Activated CD4-positive, alpha-beta T cell treated with anti-CD3 and anti-CD28 coated beads, Interleukin-2, Interleukin-6, amounts not matched to agents 100 ng/mL and 50 ng/mL, durations not matched to agents 16 hours and 8 hours (primary cell): ENCODE data around the gene ARHGEF10L.

Experiments
- DNase-seq: peaks from one replicate; pipeline ENCODE4 v3.0.0-alpha.2; 2020

Gene ARHGEF10L

DNA sequence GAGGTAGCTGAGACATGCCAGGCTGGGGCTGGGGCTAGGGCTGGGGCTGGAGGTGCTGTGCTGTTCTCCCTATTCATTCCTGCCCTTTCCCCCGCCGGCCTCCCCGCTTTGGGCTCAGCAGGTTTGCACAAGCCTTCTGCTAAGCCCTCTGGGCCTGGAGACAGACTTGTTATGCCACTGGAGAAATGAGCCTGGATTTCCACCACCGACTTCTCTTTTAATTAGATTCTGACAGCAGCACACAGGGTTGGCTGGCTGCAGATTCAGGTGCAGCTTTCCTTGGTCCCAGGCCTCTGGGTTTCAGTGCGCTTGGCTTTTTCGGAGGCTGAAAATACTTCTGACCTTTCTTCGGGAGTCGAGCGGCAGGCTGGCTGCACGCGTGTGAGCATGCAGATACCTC is 144.1 kb downstream of the ARHGEF10L start:
- no peak for DNase-seq

DNA sequence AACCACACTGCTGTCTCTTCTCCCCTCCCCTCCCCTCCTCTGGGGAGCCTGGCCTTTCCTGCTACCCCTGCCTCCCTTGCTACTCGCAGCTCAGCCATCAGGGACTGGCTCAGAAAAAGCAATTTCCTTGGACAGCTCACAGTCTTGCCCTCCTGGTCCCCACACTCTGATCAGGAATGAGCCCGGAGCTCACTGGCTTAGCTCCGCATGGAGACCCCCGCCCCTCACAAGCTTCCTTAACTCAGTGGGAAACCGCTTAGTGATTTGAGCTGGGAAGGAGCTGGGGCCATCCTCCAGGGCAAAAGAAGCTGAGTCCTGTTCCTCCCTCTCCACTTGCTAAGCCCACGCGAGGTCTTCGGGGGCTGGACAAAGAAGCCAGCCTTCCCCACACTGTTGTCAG is 145.3 kb downstream of the ARHGEF10L start:
- no peak for DNase-seq

DNA sequence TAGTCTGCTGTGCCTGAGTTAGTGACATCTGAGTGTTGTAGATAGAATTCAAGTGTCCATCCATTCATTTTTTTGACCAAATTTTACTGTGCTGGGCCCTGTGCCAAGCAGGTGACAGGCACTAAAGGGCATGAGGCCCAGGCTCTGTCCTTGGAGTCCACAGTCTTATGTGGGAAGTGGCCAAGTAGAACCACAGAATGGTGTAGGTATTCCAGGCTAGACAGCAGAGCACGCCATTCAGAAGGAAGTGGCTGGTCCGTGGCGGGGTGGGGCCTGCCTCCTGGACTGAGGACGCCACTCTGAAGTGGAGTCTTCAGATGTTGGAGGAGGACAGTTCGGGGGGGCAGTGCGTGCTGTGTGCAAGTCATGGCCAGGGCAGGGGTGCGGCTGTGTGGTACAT is 146.8 kb downstream of the ARHGEF10L start:
- DNase-seq: no peak

DNA sequence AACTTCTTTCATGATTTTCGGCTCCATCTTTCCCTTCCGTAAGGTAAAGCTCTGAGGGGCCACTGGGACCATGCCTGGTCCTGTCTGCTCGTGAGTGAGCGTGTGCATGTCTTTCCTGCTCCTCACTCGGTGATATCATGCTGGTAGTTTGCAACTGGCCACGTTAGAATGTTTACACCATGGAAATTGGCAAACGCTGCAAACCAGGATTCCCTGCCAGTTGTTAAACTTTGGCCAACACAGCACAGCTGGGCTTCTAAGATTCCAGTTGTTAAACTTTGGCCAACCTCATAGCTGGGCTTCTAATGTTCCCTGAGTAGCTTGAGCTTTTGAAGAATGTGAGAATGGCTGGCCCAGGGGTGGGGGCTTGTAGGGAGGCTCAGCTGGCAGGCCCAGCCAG is 147.6 kb downstream of the ARHGEF10L start:
- DNase-seq: no peak

DNA sequence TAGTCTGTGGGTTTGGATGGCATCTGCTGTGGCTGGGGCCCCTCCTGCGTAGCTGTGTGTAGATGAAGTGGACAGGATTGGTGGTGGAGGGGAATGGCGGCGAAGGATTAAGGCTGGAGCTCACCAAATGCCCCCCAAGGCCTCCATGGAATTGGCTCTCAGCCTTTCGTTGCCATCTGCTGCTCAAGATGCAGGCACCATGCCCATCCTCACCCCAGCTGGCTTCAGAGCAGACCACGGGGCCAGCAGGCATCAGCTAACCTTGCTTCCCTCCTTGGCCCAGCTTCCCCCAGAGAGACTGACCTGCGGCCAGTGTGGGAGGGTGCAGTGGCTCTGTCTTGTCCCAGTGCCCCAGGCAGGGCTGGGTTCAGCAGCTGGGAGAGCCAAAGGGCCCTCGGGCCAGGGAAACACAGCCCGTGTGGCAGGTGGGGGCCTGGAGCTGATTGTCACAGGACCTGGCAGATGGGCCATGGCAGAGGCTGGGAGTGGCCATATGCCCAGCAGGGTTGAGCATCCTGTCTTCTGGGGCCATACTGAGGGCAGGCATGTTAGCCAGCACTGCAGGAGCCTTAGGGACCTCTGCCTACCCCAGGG is 148.8 kb downstream of the ARHGEF10L start:
- no peak for DNase-seq

DNA sequence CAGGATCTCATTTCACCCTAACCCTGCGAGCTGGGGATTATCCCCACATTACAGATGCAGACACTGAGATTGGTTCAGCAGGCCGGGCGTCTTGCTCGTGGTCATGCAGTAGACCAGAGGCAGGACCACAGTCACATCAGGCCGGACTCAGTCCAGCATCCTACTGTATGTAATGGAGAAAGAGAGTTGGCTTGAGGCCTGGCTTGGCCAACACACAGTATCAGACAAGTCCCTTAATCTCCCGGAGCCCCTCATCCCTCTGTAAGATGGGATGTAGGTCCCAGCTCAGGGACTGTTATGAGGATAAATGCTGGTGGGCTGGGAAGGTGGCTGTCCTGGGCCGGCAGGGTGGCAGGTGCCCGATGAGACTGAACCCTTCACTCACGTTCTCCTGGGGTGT is 149.5 kb downstream of the ARHGEF10L start:
- DNase-seq: no peak

DNA sequence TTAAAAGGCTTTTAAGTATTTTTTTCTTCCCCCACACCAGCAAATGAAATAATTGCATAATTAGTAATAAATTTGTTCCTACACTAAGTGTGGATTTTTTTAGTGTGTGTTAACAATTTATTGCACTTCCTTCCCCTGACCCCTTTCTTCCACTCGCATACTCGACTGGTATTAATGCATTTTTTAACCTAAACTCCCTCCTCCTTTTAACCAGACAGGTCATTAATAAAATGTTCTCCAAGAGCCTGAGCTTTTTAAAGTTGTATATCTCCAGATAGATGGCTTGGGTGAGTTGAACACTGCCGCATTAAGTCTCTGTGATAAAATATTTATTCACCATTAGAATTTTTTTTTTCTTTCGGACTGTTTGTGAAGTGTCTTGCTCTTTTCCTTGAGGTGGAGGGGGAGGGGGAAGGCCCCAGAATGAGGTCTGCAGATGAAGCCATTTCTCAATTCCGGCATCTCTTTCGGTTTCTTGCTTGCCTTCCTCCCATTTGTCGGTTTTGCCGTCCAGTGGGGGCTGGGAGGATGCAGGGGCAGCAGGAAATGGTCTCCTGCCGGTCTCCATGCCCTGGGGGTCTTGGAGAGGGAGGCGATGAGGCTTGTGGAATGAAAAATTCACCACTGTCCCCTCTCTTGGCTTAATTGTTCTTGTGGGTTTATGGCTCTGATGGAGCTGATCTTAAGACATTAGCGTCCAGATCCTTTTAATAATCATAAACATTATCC is 151.6 kb downstream of the ARHGEF10L start:
- DNase-seq: no peak

DNA sequence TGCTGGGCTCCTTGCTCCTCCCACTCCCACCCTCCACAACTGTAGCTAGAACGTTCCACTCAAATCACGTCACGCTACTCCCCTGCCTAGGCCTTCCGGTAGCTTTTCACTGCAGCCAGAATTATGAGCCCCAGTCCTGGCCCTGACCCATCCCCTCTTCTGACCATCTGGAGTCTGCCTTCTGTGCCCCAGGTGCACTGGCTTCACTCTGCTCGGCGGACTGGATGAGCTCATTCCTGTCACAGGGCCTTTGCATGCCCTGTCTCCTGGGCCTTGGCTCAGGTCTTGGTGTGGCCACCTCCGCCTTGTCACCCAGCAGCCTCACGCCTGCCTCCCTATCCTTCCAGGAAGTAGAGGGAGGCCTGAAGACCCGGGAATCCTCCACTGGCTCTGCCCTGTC is 153.1 kb downstream of the ARHGEF10L start:
- DNase-seq: no peak

DNA sequence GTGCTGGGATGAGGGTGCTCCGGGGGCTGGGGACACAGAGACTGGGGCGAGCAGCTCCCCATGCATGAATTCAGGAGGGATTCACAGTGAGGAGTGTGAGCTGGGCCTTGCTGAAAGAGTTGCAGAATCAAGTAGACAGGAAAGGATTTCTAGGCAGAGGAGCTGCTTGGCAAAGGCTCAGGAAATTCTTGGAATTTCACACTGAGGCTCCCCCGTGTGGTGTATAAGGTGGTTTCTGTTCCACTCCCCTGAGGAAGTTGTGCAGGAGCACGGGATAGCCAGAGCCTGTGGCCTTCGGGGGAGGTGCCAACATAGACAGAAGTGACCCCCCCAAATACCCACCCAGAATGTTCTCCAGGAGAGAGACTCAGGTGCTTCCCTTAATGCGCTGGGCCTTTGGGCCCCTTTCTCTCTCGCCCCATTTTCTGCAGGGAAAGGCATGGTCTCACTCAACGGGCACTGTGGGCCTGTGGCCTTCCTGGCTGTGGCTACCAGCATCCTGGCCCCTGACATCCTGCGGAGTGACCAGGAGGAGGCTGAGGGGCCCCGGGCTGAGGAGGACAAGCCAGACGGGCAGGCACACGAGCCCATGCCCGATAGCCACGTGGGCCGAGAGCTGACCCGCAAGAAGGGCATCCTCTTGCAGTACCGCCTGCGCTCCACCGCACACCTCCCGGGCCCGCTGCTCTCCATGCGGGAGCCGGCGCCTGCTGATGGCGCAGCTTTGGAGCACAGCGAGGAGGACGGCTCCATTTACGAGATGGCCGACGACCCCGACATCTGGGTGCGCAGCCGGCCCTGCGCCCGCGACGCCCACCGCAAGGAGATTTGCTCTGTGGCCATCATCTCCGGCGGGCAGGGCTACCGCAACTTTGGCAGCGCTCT is 157.2 kb downstream of the ARHGEF10L start:
- DNase-seq: no peak

DNA sequence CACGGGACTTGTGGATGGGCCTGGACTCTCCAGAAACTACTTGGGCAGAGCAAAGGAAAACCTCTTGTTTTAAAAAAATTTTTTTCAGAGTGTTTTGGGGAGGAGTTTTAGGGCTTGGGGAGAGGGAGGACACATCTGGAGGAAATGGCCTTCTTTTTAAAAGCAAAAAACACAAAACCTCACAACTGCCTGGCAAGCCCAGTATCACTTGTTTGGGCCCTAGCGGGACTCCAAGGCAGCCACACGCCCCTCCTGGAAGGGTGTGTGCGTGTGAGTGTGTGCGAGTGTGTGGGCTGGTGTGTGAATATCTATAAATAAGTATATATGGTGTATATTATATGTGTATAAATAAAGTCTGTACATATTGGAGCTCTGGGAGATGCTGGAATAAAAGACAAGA is 158.0 kb downstream of the ARHGEF10L start:
- DNase-seq: no peak

DNA sequence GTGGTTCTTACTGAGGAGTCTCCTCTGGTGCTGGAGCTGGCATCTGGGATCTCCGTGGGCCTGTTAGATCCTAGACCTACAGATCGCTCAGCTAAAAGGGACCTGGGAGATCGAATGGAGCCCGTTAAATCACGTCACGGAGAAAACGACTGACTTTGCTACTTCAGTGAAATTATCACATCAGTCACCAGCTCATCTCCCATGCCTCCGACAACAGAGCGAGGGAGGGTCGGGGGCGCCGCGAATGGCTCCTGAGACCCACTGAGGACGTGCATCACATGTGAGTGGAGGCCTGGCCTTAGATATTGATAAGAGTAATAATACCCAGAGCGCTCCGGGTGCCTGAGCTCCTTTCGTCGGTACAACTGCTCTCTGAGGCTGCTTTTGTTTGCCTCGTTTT is 160.1 kb downstream of the ARHGEF10L start:
- no peak for DNase-seq

DNA sequence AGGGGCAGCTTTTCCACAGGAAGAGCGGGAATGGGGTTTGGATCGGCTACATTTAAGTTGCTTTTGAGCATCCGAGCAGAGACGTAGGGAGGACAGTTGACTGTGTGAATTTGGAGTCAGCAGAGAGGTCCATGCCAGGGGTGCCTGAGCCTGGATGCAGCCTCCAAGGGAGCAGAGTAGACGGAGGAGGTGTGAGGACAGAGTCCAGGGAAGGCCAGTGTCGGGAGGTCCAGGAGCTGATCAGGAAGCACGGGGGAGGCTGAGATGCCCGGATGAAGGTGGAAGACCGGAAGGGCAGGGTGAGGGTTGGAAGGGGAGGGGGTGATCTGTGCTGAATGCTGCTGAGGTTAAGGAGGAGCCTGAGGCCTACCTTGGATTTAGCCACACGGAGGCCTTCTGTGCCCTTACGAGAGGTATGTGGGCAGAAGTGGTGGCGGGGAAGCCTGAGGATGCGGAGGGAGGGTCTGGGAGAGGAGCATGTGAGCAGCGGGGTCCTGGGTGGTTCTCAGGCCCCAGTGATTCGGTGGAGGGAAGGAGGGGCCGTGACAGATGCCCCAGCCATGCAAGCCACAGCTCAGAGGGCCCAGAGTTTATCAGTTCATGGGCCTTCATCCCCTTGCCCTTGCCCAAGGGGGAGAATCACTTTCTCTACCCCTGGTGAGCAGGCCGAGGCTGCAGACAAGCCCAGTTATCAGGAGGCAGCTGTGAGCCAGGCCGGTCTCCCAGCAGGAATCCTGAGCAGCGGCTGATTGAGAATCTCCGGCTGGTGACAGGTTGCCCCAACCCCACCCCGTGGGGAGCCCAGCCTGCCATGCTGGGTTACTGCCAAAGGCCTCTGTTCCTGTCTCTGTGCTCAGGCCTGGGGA is 161.7 kb downstream of the ARHGEF10L start:
- DNase-seq: no peak

DNA sequence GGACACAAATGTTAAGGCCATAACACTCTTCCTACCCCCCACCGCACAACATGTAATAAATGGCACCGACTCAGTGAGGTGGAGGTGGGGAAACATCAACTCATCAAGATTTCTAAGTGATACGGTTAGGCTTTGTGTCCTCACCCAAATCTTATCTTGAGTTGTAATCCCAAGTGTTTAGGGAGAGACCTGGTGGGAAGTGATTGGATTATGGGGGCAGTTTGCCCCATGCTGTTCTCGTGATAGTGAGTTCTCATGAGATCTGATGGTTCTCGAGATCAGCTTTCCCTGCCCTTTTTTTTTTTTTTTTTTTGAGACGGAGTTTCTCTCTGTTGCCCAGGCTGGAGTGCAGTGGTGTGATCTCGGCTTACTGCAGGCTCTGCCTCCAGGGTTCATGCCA is 164.7 kb downstream of the ARHGEF10L start:
- no peak for DNase-seq

DNA sequence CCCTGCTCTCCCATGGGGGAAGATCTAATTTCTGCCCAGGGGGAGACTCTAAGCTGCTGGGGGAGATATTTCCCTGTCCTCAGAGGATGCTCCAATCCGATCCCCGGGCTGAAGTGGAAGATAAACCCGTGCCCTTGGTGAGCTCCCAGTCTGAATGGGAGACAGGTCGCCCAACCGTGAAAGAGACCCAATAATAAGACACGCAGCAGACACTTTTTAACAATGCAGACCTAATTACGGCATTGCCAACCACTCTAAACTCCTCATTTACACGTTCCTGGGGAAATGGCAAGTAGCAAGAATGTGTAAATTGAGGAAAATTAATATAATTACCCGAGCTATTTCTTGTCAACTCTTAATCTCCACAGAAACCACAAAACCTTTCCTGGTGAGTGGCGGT is 166.9 kb downstream of the ARHGEF10L start:
- DNase-seq: no peak

DNA sequence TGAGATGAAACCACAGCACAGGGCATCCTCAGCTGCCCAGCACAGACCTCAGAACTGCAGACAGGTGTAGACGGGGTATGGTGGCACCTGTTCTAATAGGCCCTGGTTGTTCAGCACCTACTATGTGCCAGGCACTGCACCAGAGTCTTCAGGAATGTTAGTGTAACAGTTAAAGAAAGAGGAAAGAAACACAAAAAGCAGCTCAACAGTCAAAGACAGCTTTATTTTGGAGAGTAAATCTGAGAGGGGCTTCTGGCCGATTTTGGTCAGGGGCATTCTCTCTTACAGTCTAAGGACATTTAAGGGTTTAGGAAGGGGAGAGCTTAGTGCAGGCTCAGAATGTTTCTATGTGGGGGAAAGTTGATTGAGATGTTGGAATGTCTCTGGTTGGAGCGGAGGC is 170.5 kb downstream of the ARHGEF10L start:
- DNase-seq: no peak

DNA sequence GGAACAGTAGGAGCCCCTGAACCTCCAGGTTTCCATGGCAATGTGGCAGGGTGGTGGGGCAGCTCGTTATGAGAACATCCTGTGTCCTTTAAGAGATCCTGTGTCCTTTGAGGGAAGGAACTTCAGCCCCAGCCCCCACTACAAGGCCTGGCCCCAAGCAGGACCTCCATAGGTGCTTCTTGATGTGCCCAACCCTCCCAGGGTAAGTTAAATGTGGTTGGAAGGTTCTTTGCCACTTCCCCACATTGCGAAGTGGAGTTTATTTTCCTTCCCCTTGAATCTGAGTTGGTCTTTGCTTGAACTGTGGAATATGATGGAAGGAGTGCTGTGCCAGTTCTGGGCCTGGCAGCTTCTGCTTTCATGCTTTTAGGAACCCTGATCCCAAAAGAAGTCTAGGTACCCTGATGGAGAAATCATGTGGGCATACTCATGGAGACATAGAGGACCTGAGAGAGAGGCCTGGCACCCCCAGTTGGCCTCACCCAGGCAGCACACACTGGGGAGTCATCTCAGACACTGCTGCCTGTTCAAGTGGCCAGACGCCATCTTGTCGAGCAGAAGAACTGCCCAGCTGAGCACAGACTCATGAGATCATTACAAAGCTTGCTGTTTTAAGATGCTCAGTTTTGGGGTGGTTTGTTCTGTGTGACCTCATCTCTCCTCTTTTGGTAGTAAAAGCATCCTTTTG is 171.5 kb downstream of the ARHGEF10L start:
- no peak for DNase-seq

DNA sequence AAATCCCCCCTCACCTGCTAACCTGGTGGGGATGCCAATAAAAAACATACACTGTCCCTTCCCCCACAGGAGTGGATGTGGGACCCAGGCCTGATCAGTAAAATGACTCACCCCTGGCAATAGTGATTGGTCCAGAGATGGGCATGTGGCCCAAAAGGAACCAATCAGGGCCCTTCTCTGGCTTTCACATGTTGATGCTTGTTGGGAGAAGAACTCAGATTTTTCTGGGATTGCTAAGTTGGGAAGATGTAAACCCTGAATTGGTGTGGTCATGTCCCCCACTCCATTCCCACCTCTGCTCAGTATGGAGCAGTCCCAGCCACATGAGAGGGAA is 172.0 kb downstream of the ARHGEF10L start:
- DNase-seq: no peak

DNA sequence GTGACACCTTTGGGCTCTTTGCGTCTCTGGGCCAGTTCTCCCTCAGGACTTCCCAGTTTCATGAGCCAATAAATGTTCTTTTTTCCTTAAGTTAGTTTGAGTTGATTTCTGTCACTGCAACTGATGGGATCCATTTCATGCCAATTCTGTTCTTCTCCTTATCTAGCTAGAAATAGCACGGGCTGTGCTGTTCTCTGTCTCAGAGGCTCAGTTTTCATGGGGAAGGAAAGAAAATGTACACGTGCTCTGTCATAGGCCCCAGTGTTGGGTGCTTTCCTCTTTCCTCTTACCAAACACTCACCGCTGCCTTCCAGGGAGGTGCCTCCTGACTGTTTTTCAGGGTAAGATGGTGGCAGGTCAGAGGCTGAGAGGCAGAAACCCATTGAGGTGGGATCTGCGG is 172.4 kb downstream of the ARHGEF10L start:
- no peak for DNase-seq

DNA sequence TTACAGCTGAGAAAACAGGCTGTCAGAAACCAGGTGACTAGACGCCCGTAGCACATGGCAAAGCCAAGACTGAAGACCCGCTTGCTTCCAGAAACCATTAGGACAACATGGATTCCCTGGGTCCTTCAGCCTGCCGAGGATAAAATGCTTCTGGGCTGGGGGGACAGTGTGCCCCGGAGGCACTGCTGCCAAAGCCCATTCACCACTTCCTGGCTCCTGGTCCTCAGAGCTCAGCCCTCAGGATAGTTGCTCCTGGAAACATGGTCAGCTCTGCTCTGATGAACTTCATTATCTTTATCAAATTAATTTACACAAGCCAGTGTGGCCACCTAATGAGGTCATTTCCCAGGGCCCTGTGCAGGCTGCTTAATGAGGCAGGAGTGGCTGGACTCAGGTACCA is 174.5 kb downstream of the ARHGEF10L start:
- DNase-seq: no peak

DNA sequence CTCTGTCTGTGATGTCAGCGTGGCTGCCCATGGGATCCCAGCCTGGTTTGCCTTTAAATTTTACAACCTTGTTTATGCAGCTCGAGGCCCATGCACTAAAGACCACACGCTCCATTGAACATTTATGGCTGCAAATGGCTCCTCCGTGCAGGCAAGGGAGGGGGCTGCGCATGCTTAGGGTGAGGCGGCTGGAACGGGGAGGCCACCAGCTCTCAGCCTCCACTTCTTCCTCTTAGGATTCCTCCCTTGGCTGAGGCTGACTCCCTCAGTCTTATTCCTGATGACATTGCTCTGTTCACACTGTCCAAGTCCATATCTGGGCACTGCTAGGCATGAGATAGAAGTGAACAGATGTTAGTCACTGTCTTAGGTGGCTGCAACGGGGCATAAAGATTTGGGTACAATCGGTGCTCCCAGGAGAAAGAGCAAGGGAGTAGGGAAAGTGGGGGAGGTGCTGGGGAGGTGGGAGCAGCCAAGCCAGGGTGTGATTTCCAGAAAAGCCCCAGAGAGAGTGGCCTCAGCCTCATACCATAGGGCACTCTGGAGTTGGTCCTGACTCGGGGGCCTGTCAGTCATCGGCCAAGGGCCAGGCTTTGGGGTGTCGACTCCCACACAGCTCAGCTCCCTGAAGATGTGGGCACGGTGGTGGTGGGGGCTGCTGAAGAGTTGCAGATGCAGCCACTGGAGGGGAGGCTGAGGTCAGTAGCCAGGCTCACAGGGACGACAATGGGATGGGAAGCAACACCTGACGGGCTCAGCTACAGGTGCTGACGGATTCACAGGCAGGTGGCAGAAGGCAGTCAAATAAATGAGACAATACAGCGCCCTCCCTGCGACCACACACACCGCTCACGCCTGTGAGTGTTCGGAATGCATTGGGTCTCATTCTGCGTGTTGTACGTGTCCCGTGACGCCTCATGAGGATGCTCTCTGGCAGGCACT is 178.4 kb downstream of the ARHGEF10L start:
- no peak for DNase-seq

DNA sequence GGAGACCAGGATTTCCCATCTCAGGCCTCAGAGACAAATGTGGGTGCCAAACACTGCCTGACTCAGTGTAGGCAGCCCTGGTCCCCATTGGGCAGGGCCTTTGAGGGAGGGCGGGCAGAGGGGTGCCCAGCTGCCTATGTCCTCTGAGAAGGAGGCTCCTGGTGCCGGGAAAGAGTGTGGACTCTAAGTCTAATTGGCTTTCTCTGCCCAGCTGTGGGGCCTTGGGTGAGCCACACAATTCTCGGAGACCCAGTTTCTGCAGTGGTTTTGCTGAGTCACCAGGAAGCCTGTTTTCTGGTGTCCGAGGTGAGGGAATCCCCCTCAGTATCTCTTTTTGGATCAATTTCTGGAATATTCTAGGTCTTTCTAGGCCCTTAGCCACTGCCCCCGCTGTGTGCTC is 180.4 kb downstream of the ARHGEF10L start:
- no peak for DNase-seq
